Mesendoderm (in vitro differentiated cells): Measurements from ENCODE around the gene SCRN1.

Experiments used
- DNase-seq: peaks from one replicate; pipeline ENCODE4 v3.0.0; 2013
- H2AK5ac ChIP-seq: 2 replicates; pipeline ENCODE4 v1.6.1; 2013; ENCODE audit warnings: low read length, inconsistent platforms
- H2BK120ac ChIP-seq: 2 replicates; pipeline ENCODE4 v1.6.1; 2013; ENCODE audit warnings: low read depth, mild to moderate bottlenecking, low read length, moderate library complexity, mixed read lengths
- H2BK15ac ChIP-seq: replicated peaks from 2 replicates; pipeline ENCODE4 v1.6.1; 2013; ENCODE audit warnings: low read depth, mild to moderate bottlenecking, moderate library complexity
- H2BK5ac ChIP-seq: 2 replicates; pipeline ENCODE4 v1.6.1; 2013; ENCODE audit warnings: low read length, inconsistent platforms
- H3K18ac ChIP-seq: 2 replicates; pipeline ENCODE4 v1.6.1; 2013; ENCODE audit warnings: mild to moderate bottlenecking, low read length, mixed read lengths
- H3K23ac ChIP-seq: one replicate; pipeline ENCODE4 v1.6.1; 2013; ENCODE audit warnings: low read length
- H3K27ac ChIP-seq: 2 replicates; pipeline ENCODE4 v1.5.1; 2013; ENCODE audit warnings: low read depth, mild to moderate bottlenecking, inconsistent platforms, low read length, moderate library complexity
- H3K27me3 ChIP-seq: 2 replicates; pipeline ENCODE4 v1.6.1; 2013; ENCODE audit warnings: low read length, control low read depth, mild to moderate bottlenecking, inconsistent platforms; ENCODE audit not compliant: insufficient read depth, poor library complexity
- H3K36me3 ChIP-seq: 2 replicates; pipeline ENCODE4 v1.6.1; 2013; ENCODE audit warnings: low read length, inconsistent platforms; ENCODE audit not compliant: control insufficient read depth, insufficient read depth
- H3K4ac ChIP-seq: one replicate; pipeline ENCODE4 v1.6.1; 2013; ENCODE audit warnings: low read depth, mild to moderate bottlenecking, low read length, moderate library complexity
- H3K4me1 ChIP-seq: 2 replicates; pipeline ENCODE4 v1.6.1; 2013; ENCODE audit warnings: low read depth, low read length, inconsistent platforms; ENCODE audit not compliant: control insufficient read depth
- H3K4me2 ChIP-seq: 2 replicates; pipeline ENCODE4 v1.6.1; 2013; ENCODE audit warnings: low read length
- H3K4me3 ChIP-seq: 2 replicates; pipeline ENCODE4 v1.5.1; 2013; ENCODE audit warnings: mild to moderate bottlenecking, low read length
- H3K56ac ChIP-seq: one replicate; pipeline ENCODE4 v1.6.1; 2013; ENCODE audit warnings: low read length
- H3K79me1 ChIP-seq: 2 replicates; pipeline ENCODE4 v1.6.1; 2013; ENCODE audit warnings: low read length, inconsistent platforms
- H3K79me2 ChIP-seq: 2 replicates; pipeline ENCODE4 v1.6.1; 2013; ENCODE audit warnings: mild to moderate bottlenecking, low read length; ENCODE audit not compliant: control insufficient read depth, insufficient read depth
- H3K9ac ChIP-seq: 2 replicates; pipeline ENCODE4 v1.6.1; 2013; ENCODE audit warnings: low read length, inconsistent platforms
- H4K5ac ChIP-seq: one replicate; pipeline ENCODE4 v1.6.1; 2013; ENCODE audit warnings: low read length
- H4K8ac ChIP-seq: one replicate; pipeline ENCODE4 v1.6.1; 2013; ENCODE audit warnings: low read depth, mild to moderate bottlenecking, control low read depth, low read length, moderate library complexity
- WGBS: extraction: QIAGEN DNeasy Blood & Tissue Kit; methylation state at CpG from one replicate; pipeline ENCODE4 v1.1.7; 2013; ENCODE audit warnings: low lambda C conversion rate, missing lambda C conversion rate; ENCODE audit not compliant: insufficient coverage; ENCODE audit errors: extremely low coverage; 5-methylcytosine and 5-hydroxymethylcytosine counted together

The SCRN1 gene

GRCh38 chr7:29879609-29880008 lies 110.0 kb downstream of the SCRN1 start:
- Histone ChIP-seq H3K18ac (no peak overlapping the region), H3K36me3 (no peaks in the 10 kb centered on the region), H4K8ac (no peak overlapping the region), H3K4ac (no peak overlapping the region), H2BK15ac (no peak overlapping the region), H2BK120ac (no peak overlapping the region), H3K56ac (no peak overlapping the region), H2AK5ac (no peak overlapping the region), H3K4me3 (no peak overlapping the region), H3K79me2 (no peaks in the 10 kb centered on the region), H3K4me2 (no peak overlapping the region), H3K4me1 (no peaks in the 10 kb centered on the region), H3K27me3 (no peaks in the 10 kb centered on the region), H3K23ac (no peak overlapping the region), H4K5ac (no peak overlapping the region), H3K79me1 (no peaks in the 10 kb centered on the region), H2BK5ac (no peak overlapping the region), H3K27ac (no peak overlapping the region), H3K9ac (no peak overlapping the region)
- DNase-seq: no peak
- no CpG with 5 or more reads among the region's 2 CpGs for WGBS

GRCh38 chr7:29878081-29878688 lies 111.4 kb downstream of the SCRN1 start:
- H3K18ac ChIP-seq: no peak overlapping the region
- no peak overlapping the region for H4K8ac ChIP-seq
- no peaks in the 10 kb centered on the region for H3K27me3 ChIP-seq
- no peaks in the 10 kb centered on the region for H3K79me2 ChIP-seq
- no peak overlapping the region for H3K9ac ChIP-seq
- H2BK15ac ChIP-seq: no peak overlapping the region
- H3K36me3 ChIP-seq: no peaks in the 10 kb centered on the region
- H3K4me1 ChIP-seq: no peaks in the 10 kb centered on the region
- no CpG with 5 or more reads among the region's 5 CpGs for WGBS
- H4K5ac ChIP-seq: no peak overlapping the region
- H2BK5ac ChIP-seq: no peak overlapping the region
- H3K23ac ChIP-seq: no peak overlapping the region
- H2BK120ac ChIP-seq: no peak overlapping the region
- H3K79me1 ChIP-seq: no peaks in the 10 kb centered on the region
- no peak overlapping the region for H3K4ac ChIP-seq
- DNase-seq: no peak
- H3K4me3 ChIP-seq: no peak overlapping the region
- no peak overlapping the region for H3K56ac ChIP-seq
- H2AK5ac ChIP-seq: no peak overlapping the region
- H3K27ac ChIP-seq: no peak overlapping the region
- no peak overlapping the region for H3K4me2 ChIP-seq

- no peak overlapping the region for H3K4me3 ChIP-seq
- no peak overlapping the region for H2BK120ac ChIP-seq
- H3K36me3 ChIP-seq: no peaks in the 10 kb centered on the region
- H2BK5ac ChIP-seq: no peak overlapping the region
- no peak overlapping the region for H4K8ac ChIP-seq
- no peak overlapping the region for H2AK5ac ChIP-seq
- no peak overlapping the region for H3K4me2 ChIP-seq
- no peaks in the 10 kb centered on the region for H3K79me1 ChIP-seq
- H3K23ac ChIP-seq: no peak overlapping the region
- H3K56ac ChIP-seq: no peak overlapping the region
- no peak overlapping the region for H3K27ac ChIP-seq
- H3K79me2 ChIP-seq: no peaks in the 10 kb centered on the region
- H3K4ac ChIP-seq: no peak overlapping the region
- no peaks in the 10 kb centered on the region for H3K27me3 ChIP-seq
- no CpG with 5 or more reads among the region's 3 CpGs for WGBS
- no peak overlapping the region for H2BK15ac ChIP-seq
- no peak overlapping the region for H3K9ac ChIP-seq
- DNase-seq: no peak
- H4K5ac ChIP-seq: no peak overlapping the region
- no peaks in the 10 kb centered on the region for H3K4me1 ChIP-seq
- H3K18ac ChIP-seq: no peak overlapping the region
Observed at GRCh38 chr7:29877196-29877595, 112.4 kb downstream of the SCRN1 start.

- Histone ChIP-seq H2BK15ac (no peak overlapping the region), H3K9ac (no peak overlapping the region), H2BK120ac (no peak overlapping the region), H3K4me1 (no peaks in the 10 kb centered on the region), H3K79me1 (no peaks in the 10 kb centered on the region), H2BK5ac (no peak overlapping the region), H3K4me3 (no peak overlapping the region), H4K5ac (no peak overlapping the region), H3K27ac (no peak overlapping the region), H3K4ac (no peak overlapping the region), H3K79me2 (no peaks in the 10 kb centered on the region), H2AK5ac (no peak overlapping the region), H3K18ac (no peak overlapping the region), H3K4me2 (no peak overlapping the region), H3K36me3 (no peaks in the 10 kb centered on the region), H4K8ac (no peak overlapping the region), H3K56ac (no peak overlapping the region), H3K23ac (no peak overlapping the region), H3K27me3 (no peaks in the 10 kb centered on the region)
- no peak for DNase-seq
- no CpG with 5 or more reads among the region's 13 CpGs for WGBS
Observed at GRCh38 chr7:29875741-29876140, 113.9 kb downstream of the SCRN1 start.

GRCh38 chr7:29873644-29874294 lies 115.8 kb downstream of the SCRN1 start:
- Histone ChIP-seq H3K79me1 (no peaks in the 10 kb centered on the region), H4K8ac (no peak overlapping the region), H3K56ac (no peak overlapping the region), H3K79me2 (no peaks in the 10 kb centered on the region), H3K27ac (no peak overlapping the region), H2BK120ac (no peak overlapping the region), H3K4me2 (no peak overlapping the region), H3K4me3 (no peak overlapping the region), H3K23ac (no peak overlapping the region), H3K4ac (no peak overlapping the region), H2AK5ac (no peak overlapping the region), H4K5ac (no peak overlapping the region), H3K27me3 (no peaks in the 10 kb centered on the region), H3K18ac (no peak overlapping the region), H3K9ac (no peak overlapping the region), H2BK15ac (no peak overlapping the region), H3K4me1 (no peaks in the 10 kb centered on the region), H3K36me3 (no peaks in the 10 kb centered on the region), H2BK5ac (no peak overlapping the region)
- no peak for DNase-seq
- no CpG with 5 or more reads among the region's 4 CpGs for WGBS
